HG02623 (cell line): Measurements from ENCODE around the gene ALOX5.
A peak's percentile ranks its signal among the peaks of the same experiment; 100 is the strongest.
"Not testable (repeated sequence)": the region's sequence is repeated elsewhere in the genome, so short reads cannot be mapped to it uniquely, and the experiment has no call there.

Experiments
- ATAC-seq: cut with Tn5 transposase; IDR thresholded peaks from one replicate; pipeline ENCODE4 v1.9.1; 2021; ENCODE audit warnings: moderate library complexity; ENCODE audit not compliant: unreplicated experiment

ALOX5 gene

DNA sequence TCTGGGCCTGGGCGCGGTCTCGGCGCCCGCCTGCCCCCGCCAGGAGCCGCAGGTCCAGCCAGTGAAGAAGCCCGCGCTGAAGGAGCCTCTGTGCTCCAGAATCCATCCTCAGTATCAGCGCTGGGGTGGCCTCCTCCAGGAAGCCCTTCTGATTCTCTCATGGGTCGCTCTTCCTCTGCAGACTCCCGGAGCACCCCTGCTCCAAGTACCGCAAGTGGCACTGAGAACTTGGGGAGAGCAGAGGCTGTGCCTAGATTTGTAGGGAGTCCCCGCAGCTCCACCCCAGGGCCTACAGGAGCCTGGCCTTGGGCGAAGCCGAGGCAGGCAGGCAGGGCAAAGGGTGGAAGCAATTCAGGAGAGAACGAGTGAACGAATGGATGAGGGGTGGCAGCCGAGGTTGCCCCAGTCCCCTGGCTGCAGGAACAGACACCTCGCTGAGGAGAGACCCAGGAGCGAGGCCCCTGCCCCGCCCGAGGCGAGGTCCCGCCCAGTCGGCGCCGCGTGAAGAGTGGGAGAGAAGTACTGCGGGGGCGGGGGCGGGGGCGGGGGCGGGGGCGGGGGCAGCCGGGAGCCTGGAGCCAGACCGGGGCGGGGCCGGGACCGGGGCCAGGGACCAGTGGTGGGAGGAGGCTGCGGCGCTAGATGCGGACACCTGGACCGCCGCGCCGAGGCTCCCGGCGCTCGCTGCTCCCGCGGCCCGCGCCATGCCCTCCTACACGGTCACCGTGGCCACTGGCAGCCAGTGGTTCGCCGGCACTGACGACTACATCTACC is at the start of gene ALOX5:
ALOX5 (plus strand) TSS at position 641 of the 774 bp plus-strand sequence; CDS start at position 705, 64 bp downstream.
- ATAC-seq: peak; percentile 41

DNA sequence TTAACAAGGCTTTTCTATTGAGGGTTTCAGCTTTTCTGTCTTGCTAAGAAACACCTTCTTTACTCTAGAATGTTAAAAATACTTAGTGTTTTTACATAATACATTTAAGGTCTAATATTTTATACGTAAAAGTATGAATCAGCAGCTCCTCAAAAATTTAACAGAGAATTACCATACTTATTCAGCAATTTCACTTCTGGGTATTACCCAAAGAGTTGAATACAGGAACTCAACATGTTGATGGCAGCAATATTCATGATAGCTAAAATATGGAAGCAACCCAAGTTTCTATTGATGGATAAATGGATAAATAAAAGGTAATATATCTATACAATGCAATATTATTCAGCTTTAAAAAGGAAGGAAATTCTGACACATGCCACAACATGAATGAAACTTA is 48.9 kb upstream of the ALOX5 start:
- ATAC-seq: no peak

DNA sequence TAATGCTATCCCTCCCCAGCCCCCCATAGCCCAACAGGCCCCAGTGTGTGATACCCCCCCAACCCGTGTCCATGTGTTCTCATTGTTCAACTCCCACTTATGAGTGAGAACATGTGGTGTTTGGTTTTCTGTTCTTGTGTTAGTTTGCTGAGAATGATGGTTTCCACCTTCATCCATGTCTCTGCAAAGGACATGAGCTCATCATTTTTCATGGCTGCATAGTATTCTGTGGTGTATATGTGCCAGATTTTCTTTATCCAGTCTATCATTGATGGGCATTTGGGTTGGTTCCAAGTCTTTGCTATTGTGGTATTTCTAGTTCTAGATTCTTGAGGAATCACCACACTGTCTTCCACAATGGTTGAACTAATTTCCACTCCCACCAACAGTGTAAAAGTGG is 47.2 kb upstream of the ALOX5 start:
- ATAC-seq: not testable (repeated sequence)

DNA sequence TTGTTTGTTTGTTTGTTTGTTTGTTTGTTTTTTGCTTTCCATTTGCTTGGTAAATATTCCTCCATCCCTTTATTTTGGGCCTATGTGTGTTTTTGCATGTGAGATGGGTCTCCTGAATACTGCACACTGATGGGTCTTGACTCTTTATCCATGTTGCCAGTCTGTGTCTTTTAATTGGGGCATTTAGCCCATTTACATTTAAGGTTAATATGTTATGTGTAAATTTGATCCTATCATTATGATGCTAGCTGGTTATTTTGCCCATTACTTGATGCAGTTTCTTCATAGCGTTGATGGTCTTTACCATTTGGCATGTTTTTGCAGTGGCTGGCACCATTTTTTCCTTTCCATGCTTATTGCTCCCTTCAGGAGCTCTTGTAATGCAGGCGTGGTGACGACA is 42.2 kb upstream of the ALOX5 start:
- ATAC-seq: not testable (repeated sequence)

DNA sequence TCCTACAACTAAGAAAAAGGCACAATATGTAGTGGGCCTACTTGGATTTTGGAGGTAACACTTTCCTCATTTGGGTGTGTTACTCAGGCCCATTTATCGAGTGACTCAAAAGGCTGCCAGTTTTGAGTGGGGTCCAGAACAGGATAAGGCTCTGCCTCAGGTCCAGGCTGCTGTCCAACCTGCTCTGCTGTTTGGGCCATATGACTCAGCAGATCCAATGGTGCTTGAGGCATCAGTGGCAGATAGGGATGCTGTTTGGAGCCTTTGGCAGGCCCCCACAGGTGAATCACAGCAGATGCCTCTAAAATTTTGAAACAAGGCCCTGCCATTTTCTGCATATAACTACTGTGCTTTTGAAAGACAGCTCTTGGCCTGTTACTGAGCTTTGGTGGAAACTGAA is 34.1 kb upstream of the ALOX5 start:
- ATAC-seq: no peak

DNA sequence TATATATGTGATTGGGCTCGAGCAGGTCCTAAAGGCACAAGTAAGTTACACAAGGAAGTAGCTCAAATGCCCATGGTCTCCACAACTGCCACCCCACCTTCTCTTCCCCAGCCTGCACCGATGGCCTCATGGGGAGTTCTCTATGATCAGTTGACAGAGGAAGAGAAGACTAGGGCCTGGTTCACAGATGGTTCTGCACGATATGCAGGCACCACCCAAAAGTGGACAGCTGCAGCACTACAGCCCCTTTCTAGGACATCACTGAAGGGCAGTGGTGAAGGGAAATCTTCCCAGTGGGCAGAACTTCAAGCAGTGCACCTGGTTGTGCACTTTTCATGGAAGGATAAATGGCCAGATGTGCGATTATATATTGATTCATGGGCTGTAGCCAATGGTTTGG is 33.6 kb upstream of the ALOX5 start:
- ATAC-seq: not testable (repeated sequence)

DNA sequence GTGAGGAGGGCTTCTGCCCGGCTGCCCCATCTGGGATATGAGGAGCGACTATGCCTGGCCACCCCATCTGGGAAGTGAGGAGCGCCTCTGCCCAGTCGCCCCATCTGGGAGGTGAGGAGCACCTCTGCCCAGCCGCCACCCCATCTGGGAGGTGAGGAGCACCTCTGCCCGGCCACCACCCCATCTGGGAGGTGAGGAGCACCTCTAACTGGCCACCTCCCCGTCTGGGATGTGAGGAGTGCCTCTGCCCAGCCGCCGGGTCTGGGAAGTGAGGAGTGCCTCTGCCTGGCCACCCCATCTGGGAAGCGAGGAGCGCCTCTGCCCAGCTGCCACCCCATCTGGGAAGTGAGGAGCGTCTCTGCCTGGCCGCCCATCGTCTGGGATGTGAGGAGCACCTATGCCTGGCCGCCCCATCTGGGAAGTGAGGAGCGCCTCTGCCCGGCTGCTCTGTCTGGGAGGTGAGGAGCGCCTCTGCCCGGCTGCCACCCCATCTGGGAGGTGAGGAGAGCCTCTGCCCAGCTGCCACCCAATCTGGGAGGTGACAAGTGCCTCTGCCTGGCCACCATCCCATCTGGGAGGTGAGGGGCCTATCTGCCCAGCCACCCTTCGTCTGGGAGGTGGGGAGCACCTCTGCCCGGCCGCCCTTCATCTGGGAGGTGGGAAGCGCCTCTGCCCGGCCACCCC is 27.2 kb upstream of the ALOX5 start:
- not testable (repeated sequence) for ATAC-seq

DNA sequence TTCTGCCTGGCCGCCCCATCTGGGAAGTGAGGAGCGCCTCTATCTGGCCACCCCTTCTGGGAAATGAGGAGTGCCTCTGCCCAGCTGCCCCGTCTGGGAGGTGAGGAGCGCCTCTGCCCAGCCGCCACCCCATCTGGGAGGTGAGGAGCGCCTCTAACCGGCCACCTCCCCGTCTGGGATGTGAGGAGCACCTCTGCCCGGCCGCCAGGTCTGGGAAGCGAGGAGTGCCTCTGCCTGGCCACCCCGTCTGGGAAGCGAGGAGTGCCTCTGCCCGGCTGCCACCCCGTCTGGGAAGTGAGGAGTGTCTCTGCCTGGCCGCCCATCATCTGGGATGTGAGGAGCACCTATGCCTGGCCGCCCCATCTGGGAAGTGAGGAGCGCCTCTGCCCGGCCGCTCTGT is 26.6 kb upstream of the ALOX5 start:
- ATAC-seq: not testable (repeated sequence)

DNA sequence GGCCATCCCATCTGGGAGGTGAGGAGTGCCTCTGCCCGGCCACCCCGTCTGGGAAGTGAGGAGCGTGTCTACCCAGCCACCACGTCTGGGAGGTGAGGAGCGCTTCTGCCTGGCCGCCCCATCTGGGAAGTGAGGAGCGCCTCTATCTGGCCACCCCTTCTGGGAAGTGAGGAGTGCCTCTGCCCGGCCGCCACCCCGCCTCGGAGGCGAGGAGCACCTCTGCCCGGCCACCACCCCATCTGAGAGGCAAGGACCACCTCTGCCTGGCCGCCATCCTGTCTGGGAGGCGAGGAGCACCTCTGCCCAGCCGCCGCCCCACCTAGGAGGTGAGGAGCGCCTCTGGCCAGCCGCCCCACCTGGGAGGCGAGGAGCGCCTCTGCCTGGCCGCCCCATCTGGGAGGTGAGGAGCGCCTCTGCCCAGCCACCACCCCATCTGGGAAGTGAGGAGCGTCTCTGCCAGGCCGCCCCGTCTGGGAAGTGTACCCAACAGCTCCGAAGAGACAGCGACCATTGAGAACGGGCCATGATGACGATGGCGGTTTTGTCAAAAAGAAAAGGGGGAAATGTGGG is 25.7 kb upstream of the ALOX5 start:
- not testable (repeated sequence) for ATAC-seq

DNA sequence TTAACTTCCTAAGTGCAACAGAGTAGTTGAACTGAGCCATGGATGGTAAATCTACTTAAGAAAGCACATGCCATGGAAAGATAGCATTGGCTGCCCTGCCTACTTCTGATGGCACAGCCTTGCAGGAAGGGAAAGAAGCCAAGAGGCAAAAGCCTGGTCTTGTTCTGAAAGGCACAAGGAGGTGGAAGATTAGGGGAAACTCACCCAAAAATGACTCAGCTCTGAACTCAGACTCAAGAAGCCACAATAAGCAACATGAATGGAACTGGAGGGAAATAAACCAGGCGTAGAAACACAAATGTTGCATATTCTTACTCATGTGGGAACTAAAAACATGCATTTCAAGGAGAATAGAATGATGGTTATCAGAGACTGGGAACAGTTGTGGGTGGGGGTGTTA is 20.8 kb upstream of the ALOX5 start:
- peak; percentile 58 for ATAC-seq

DNA sequence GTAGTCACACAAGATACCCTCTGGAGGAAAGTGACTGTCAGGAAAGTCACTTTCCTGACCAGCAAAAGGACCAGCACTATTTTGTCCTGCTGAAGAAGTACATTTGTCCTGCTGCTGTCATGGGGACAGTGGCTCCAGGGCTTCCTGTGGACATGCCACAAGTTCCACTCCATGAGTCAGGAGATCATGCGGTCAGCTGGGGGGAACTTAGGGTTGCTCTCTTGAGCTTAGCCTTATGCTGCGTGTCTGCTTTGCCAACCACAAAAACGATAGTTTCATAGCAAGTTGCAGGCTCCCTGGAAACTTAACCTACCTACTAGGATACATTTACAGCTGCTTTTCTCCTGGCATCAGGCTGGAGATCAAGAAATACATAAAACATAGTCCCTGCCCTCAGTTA is 19.8 kb upstream of the ALOX5 start:
- ATAC-seq: no peak

DNA sequence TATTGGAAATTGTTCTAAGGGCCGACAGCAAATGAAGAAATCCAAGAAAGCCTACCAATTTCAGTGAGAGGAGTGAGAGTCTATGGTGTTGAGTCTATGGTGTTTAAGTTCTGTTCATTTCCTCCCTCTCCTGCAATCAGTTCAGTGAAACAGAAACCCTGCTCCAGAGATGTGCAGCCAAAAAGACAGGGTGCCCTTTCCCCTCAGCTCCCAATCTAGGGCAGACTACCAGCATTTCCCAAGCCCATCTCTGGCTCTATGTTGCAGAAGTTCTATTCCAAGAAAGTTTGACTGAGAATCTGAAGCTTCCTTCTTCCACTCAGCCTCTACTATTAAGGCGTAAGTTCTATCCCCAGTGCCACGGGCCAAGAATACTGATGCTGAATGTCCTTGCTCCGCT is 18.5 kb upstream of the ALOX5 start:
- ATAC-seq: no peak

DNA sequence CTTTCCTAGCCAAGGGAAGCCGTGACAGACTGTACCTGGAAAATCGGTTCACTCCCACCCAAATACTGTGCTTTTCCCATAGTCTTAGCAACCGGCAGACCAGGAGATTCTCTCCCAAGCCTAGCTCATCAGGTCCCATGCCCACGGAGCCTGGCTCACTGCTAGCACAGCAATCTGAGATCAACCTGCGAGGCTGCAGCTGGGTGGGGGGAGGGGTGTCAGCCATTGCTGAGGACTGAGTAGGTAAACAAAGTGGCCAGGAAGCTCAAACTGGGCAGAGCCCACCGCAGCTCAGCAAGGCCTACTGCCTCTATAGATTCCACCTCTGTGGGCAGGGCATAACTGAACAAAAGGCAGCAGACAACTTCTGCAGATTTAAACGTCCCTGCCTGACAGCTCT is 15.1 kb upstream of the ALOX5 start:
- ATAC-seq: not testable (repeated sequence)

DNA sequence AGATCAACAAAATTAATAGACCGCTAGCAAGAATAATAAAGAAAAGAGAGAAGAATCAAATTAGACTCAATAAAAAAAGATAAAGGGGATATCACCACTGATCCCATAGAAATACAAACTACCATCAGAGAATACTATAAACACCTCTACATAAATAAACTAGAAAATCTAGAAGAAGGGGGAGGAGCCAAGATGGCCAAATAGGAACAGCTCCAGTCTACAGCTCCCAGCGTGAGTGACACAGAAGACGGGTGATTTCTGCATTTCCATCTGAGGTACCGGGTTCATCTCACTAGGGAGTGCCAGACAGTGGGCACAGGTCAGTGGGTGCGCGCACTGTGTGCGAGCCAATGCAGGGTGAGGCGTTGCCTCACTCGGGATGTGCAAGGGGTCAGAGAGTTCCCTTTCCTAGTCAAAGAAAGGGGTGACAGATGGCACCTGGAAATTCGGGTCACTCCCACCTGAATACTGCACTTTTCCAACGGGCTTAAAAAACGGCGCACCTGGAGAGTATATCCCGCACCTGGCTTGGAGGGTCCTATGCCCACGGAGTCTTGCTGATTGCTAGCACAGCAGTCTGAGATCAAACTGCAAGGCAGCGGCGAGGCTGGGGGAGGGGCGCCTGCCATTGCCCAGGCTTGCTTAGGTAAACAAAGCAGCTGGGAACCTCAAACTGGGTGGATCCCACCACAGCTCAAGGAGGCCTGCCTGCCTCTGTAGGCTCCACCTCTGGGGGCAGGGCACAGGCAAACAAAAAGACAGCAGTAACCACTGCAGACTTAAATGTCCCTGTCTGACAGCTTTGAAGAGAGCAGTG is 11.8 kb upstream of the ALOX5 start:
- not testable (repeated sequence) for ATAC-seq

DNA sequence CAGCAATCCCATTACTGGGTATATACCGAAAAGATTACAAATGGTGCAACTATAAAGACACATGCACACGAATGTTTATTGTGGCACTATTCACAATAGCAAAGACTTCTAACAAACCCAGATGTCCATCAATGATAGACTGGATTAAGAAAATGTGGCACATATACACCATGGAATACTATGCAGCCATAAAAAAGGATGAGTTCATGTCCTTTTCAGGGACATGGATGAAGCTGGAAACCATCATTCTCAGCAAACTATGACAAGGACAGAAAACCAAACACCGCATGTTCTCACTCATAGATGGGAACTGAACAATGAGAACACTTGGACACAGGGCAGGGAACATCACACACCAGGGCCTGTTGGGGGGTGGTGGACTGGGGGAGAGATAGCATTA is 6.4 kb upstream of the ALOX5 start:
- not testable (repeated sequence) for ATAC-seq

DNA sequence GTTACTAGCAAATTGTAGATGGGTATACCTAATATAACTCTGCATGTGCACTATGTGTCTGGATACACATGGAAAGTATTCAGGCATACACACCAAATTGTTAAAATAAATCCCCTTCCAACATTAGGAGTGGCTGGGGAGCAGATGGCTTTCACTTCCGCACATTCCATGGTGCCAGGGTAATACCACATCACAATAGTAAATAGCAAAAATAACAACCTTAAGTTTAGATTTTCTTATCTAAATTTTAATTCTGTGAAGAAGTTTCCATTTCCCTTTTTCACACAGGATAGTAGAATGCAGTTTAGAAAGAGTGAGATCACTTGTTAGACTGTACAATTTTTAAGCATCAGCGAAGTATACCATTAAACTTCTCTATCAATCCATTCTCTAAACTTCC is 5.8 kb upstream of the ALOX5 start:
- ATAC-seq: no peak

DNA sequence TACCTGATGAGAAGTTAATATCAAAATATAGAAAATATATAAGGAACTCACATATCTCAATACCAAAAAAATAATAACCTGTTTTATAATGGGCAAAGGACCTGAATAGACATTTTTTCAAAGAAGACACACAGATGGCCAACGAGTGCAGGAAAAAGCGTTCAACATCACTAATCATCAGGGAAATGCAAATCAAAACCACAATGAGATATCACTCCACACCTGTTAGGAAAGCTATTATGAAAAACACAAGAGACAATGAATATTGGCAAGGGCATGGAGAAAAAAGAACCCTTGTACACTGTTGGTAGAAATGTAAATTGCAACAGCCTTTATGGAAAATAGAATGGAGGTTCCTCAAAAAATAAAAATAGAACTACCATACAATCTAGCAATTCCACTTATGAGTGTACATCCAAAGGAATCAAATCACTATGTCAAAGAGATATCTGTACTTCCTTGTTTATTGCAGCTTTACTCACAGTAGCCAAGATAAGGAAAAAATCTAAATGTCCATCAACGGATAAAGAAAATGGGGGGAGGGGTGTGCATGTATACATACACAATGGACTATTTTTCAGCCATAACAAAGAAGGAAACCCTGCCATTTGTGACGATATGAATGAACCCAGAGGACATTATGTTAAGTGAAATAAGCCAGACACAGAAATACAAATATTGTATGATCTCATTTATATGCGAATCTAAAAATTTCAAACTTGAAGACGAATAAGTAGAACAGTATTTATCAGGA is 3.6 kb upstream of the ALOX5 start:
- no peak for ATAC-seq

DNA sequence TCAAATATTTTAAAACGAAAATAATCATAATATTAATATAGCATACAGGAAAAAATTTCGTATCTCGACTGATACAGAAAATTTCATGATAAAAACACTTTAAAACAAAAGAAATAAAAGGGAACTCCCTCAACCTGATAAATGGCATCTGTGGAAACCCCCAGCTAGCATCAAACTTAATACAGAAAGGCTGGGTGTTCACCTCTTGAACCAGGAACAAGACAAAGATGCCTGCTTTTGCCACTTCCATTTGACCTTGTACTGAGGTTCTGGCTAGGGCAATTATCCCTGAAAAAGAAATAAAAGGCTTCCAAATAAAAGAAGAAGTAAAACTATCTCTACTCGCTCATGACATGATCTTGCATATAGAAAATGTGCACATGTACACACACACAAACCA is 2.5 kb upstream of the ALOX5 start:
- no peak for ATAC-seq

DNA sequence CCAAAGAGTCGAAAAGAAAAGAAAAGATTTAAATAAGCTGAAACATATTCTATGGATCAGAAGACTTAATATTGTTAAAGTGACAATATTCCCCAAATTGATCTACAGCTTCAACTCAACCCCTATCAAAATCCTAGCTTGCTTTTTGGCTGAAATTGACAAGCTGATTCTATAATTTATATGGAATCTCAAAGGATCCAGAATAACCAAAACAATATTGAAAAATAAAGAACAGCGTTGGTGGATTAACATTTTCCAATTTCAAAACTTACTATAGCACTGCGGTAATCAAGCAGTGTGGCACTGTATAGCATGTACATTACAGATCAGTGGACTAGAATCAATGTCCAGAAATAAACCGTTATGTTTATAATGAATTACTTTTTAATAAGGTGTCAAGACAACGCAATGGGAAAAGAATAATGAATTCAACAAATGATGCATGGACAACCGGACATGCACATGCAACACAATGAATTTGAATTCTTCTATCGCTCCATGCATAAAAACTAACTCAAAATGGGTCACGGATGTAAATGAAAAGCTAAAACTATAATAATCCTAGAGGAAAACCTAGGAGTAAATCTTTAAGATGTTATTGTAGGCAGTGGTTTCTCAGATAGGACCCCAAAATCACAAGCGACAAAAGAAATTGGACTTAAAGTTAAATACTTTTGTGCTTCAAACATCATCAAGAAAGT is 1.6 kb upstream of the ALOX5 start:
- ATAC-seq: no peak

DNA sequence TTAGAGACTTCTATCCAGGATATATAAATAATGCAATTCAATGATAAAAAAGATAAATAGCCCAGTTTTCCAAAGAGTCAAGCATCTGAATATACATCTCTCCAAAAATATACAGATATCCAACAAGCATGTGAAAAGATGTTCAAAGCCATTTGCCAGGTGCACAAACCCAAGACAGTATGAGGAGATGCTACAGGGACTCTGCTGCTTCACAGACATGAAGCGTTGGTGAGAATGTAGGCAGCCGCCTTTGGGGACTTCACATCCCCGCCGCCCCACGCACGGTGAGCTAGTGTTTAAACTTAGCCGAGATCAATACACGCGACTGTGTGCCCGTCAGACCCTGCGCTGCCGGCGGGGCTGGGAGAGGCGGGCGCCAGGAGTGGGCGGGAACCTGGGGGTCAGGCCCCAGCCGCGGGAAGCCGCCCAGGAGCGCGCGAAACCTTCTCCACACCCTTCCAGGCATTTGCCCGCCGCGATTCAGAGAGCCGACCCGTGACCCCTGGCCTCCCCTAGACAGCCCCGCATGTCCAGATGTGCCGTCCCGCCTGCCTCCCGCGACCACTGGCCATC is 927 bp upstream of the ALOX5 start:
- peak; percentile 33 for ATAC-seq
